ENCODE results near the gene EML6. TPM values are rescaled to one million over a fixed set of nuclear protein-coding genes. Genes with fewer than 3 reads are reported as not detected.

Gene EML6
- polyA plus RNA-seq, 1 of the 3 experiments (the other 2 are of a cell fraction): 1.1 TPM

DNA sequence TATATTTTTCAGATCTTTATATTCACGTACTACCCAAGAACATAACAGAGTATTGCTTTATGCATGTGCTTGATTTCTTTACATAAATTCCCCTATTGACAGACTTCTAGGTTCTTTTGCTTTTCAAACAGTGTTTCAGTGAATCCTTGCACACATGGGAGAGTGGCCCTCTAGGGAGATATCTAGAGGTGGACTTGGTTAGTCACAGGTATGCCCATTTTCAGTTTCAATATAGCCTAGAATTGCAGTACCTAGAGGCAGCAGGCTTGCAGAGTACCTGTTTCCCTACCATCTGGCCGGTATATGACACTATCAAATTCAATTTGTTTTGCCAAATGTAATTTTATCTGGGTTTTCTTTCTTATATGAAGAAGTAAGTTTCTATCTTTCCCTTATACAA is 36.8 kb downstream of the EML6 start:
- no peaks in the 10 kb centered on the region for H3K79me2 ChIP-seq (ENCODE audit: insufficient read depth)
- no peaks in the 10 kb centered on the region for H3K27me3 ChIP-seq (ENCODE audit: insufficient read depth)
- H3F3A ChIP-seq (replicated peaks; ENCODE audit: insufficient read depth): no peaks in the 10 kb centered on the region
- no peak overlapping the region for H3K4me2 ChIP-seq
- H3K27ac ChIP-seq (ENCODE audit: low read depth in 2 of 2, low read length in 1 of 2): peak overlapping the region in 1 of 2 experiments; percentile 43; a peak in 1 of 4 replicates
- ChIA-PET POLR2A (no interaction called here), CTCF (no interaction called here)
- H4K20me1 ChIP-seq (ENCODE audit: insufficient read depth): no peaks in the 10 kb centered on the region
- H3K9me2 ChIP-seq: no peaks in the 10 kb centered on the region
- no peaks in the 10 kb centered on the region for H3K36me3 ChIP-seq (replicated peaks in 1 of 2; ENCODE audit: control insufficient read depth in 1 of 2, insufficient read depth in 2 of 2, low read length in 1 of 2)
- peaks cover 5% of the 10 kb centered on the region; the same call in 1 of the 2 replicates for H3K9me3 ChIP-seq
- H3K4me1 ChIP-seq (ENCODE audit: control insufficient read depth in 1 of 2, insufficient read depth in 2 of 2, low read depth in 1 of 2, low read length in 1 of 2): peaks cover 4 to 18% of the 10 kb centered on the region in 2 experiments; a peak in 3 of 4 replicates
- no peak for TF ChIP-seq JUND (IDR thresholded peaks at IDR 0.05)
- no peak for TF ChIP-seq TCF12 (IDR thresholded peaks at IDR 0.05)
- no peak for TF ChIP-seq TEAD4 (IDR thresholded peaks at IDR 0.05; ENCODE audit: borderline replicate concordance, insufficient read depth)
- TF ChIP-seq NRF1 (IDR thresholded peaks at IDR 0.05; ENCODE audit: low read depth, low read length): no peak
- no peak for TF ChIP-seq SIN3A (IDR thresholded peaks at IDR 0.05; ENCODE audit: borderline replicate concordance, low read depth, low read length)
- no peak for TF ChIP-seq USF1 (IDR thresholded peaks at IDR 0.05; ENCODE audit: borderline replicate concordance, low read depth)
- no peak for TF ChIP-seq USF2 (IDR thresholded peaks at IDR 0.05; ENCODE audit: borderline replicate concordance, low read depth, low read length)
- TF ChIP-seq CHD2 (IDR thresholded peaks at IDR 0.05; ENCODE audit: low read length, partially characterized antibody): no peak
- no peak for TF ChIP-seq RXRA (IDR thresholded peaks at IDR 0.05; ENCODE audit: borderline replicate concordance, low read depth)
- TF ChIP-seq ELF1 (IDR thresholded peaks at IDR 0.05): no peak
- no peak for TF ChIP-seq FOXJ3 (CRISPR knock-in tag; IDR thresholded peaks at IDR 0.05)
- no peak for TF ChIP-seq FOSL2 (IDR thresholded peaks at IDR 0.05; ENCODE audit: borderline replicate concordance, low read depth)
- TF ChIP-seq MXI1 (IDR thresholded peaks at IDR 0.05; ENCODE audit: low read depth, low read length): no peak
- TF ChIP-seq EP300 (IDR thresholded peaks at IDR 0.05; ENCODE audit: borderline replicate concordance in 1 of 2, low read depth in 1 of 2, low read length in 1 of 2): no peak
- TF ChIP-seq RFX5 (IDR thresholded peaks at IDR 0.05; ENCODE audit: low read length): no peak
- TF ChIP-seq PBX3 (IDR thresholded peaks at IDR 0.05): no peak
- peak overlapping the region; percentile 38; the same call in 1 of the 2 replicates for H2AFZ ChIP-seq (ENCODE audit: low read depth)
- H3K9ac ChIP-seq: no peak overlapping the region
- no peak for DNase-seq
- 90% methylated on average over 2 of the region's 2 CpGs for WGBS (ENCODE audit: low lambda C conversion rate)
- no peak overlapping the region for H3K4me3 ChIP-seq (ENCODE audit: low read depth in 2 of 2, low read length in 1 of 2)

Data from SK-N-SH (cell line).